GM19455 (cell line): ENCODE results near the gene CLSTN1.

Experiments
- ATAC-seq: cut with Tn5 transposase; IDR thresholded peaks from one replicate; pipeline ENCODE4 v1.9.1; 2021; ENCODE audit not compliant: unreplicated experiment

CLSTN1 gene

DNA sequence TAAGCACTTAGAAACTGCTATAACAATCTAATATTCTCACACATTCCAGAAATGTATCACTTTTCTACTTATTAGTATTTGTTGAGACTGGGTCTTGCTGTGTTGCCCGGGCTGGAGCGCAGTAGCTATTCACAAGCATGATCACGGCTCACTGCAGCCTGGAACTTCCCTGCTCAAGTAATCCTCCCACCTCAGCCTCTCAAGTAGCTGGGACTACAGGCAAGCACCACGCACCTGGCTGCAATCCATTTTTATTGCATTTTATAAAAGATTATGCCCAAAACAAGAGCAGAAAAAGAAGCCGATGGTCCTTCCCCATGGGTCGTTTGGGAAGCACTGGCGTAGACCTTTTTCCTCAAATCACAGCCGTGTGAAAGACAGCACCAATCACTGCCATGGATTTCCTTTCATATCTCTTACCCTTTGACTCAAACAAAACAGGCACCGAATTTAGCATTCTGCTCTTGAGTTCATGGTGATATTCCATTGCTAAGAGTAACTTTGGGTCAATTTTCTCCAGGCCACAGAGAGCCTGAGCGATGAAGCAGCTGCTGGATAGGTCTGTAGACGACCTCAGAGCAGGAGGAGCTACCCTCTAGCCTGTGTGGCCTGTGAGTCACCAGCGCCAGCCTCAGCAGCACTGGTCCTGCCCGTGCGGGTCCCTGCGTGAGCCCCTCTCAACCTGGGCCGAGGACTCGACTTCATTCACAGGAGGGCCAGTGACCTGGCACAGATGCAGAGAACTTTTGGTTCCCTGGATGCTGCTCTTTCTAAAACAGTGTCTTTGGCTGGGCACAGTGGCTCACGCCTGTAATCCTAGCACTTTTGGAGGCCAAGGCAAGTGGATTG lies 91.4 kb downstream of the CLSTN1 start:
- ATAC-seq, result no peak

DNA sequence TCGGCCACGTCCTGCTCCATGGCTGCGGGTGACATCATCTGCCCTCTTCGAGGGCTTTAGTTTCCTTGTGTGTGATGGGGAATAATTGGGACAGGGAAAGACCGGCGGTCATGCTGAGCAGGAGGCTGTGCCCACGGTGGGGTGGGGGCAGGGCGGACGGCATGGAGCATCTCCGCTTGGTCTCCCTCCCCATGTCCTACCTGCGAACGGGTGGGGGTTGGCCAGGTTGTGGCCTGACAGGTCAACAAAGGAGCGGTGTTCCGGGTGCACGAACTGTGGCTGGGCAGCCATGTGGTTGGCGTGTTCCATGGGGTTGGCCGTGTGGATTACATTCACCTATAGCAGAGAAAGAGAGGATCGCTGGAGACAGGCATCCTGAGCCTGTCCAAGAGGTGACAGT lies 92.2 kb downstream of the CLSTN1 start:
- no peak for ATAC-seq

DNA sequence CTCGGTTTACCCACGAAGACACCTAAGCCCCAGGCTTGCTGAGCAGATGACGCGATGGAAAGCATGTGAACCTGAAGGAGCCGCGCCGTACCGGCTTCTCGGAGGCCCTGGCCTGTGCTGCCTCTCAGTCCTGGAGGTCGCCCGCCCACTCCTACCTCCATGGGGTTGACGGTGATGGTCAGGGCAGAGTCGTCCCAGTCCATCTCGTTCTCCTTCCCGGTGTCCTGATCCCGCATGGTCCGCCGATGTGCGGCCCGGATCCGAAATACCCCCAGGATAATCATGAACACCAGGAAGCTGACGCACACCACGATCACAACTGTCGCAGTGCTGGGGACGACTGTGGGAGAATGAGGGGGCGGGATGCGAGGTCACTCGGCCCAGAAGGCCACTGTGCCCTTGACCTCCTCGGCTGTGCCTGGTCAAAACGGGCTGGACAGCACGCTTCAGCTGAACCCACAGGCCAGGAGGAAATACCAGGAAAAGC lies 92.7 kb downstream of the CLSTN1 start:
- ATAC-seq, result no peak

DNA sequence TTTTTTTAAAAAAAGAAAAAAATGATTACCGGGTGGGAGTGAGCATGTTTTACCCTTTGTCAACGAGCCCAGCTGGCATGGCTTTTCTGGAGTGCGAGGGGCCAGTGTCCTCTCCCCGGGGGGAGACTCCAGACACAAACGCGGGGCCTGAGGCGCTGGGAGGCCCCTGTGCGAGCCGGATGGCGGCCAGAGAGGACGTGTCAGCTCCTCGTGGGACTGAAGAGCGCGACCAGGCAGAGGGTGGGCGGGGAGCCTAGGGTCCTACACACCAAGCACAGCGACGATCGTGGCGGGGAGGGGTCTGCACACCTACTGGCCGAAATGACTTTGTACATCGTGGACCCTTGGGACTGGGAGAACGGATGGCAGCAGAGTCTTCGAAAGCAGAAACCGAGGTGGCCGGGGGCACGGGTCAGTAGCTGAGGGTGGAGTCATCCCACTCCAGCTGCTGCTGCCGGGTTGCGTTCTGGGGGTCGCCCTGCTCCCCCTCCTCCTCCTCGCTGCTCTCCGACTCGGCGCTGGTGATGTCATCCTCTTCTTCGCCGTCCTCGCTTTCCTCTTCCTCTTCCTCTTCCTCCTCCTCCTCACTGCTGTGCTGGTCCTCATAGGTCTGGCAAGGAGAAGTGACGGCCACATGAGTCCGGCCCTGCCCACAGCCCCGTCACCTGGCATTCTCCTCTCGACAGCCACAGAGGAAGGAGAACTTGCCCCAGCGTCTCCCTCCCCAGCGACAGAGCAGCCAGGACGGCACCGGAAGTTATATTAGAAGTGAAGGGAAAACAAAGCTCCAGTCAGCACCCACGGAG lies 93.5 kb downstream of the CLSTN1 start:
- ATAC-seq, result no peak

DNA sequence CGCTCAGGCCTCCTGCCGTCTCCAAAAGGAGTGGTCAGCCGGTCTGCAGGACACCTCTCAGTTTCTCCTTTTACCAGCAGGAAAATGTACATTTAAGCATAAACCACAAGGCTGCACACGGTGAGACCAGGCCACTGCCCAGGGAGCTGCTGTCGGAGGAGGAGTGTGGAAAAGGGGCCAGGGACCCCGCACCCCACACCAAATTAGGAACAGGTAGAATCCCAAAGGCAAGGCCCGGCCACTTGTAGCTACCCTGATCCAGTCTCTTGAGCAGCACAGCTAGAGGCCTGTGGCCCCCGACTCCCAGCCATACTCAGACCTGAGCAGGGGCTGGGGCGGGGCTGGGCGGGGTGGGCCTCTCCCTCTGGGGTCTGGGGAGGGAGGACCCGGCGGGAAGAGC lies 94.2 kb downstream of the CLSTN1 start:
- no peak for ATAC-seq

DNA sequence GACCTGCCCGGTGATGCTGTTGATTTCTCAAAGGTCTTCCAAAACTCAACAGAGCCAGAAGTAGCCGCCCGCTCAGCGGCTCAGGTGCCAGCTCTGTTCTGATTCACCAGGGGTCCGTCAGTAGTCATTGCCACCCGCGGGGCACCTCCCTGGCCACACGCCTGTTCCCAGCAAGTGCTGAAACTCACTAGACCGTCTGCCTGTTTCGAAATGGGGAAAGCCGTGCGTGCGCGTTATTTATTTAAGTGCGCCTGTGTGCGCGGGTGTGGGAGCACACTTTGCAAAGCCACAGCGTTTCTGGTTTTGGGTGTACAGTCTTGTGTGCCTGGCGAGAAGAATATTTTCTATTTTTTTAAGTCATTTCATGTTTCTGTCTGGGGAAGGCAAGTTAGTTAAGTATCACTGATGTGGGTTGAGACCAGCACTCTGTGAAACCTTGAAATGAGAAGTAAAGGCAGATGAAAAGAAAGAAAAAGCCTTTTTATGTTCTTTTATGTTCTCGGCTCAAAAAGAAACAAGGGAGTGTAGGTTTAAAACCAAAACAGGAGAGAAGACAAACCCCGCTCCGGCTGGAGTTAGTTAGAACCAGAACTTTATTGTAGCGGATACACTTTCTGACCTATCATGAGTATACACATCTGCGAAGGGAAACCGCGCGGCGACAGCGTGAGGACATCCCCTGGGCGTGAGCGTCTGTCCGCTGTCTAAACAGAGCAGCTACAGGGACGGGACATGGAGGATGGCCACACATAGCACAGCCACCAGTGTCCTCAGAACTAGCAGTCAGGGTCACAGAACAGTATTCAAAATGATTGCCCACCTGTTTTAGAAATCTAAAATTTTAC lies 95.1 kb downstream of the CLSTN1 start:
- no peak for ATAC-seq

DNA sequence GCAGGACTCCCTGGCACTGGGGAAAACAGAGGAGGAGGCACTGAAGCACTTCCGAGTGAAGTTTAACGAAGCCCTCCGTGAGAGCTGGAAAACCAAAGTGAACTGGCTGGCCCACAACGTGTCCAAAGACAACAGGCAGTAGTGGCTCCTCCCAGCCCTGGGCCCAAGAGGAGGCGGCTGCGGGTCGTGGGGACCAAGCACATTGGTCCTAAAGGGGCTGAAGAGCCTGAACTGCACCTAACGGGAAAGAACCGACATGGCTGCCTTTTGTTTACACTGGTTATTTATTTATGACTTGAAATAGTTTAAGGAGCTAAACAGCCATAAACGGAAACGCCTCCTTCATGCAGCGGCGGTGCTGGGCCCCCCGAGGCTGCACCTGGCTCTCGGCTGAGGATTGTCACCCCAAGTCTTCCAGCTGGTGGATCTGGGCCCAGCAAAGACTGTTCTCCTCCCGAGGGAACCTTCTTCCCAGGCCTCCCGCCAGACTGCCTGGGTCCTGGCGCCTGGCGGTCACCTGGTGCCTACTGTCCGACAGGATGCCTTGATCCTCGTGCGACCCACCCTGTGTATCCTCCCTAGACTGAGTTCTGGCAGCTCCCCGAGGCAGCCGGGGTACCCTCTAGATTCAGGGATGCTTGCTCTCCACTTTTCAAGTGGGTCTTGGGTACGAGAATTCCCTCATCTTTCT lies 96.7 kb downstream of the CLSTN1 start:
- no peak for ATAC-seq

DNA sequence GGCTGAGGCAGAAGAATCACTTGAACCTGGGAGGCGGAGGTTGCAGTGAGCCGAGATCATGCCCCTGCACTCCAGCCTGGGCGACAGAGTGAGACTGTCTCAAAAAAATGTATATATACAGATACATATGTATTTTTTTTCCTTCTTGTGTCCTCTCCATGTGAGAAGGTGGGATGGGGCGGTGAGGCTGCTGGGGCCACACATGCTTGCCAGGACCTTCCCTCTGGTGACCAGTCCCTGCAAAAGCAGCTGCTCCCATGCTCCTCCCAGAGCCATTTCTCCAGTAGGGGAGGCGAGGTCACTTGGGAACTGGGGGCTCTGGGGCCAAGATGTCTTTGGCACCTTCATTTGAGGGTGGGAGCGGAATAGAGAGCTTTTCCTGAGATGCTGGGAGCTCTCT lies 97.4 kb downstream of the CLSTN1 start:
- ATAC-seq, result no peak

DNA sequence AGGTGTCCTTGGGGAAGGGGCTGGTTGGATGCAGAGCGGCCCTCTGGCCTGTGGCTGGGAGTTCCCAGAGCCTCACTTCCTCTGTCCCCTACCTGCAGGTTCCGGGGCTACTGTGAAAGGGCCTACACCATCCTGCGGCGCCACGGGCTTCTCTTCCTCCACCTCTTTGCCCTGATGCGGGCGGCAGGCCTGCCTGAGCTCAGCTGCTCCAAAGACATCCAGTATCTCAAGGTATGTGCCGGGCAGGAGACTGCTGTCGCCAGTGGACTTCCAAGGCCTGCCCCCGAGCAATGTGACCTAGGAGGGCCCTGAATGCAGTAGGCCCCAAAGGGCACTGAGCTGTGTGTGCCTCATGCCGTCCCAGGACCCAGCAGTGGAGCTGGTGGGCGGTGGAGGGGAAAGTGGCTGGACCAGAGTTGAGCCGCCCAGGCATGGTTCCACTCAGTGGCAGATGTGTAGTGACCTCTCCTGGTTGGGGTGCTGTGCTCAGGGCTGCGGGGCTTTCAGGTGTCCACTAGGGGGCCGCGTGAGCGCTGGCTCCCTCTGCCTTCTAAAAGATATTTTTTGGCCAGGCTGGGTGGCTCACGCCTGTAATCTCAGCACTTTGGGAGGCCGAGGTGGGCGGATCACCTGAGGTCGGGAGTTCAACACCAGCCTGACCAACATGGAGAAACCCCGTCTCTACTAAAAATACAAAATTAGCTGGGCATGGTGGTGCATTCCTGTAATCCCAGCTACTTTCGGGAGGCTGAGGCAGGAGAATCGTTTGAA lies 98.9 kb downstream of the CLSTN1 start:
- ATAC-seq, result no peak

DNA sequence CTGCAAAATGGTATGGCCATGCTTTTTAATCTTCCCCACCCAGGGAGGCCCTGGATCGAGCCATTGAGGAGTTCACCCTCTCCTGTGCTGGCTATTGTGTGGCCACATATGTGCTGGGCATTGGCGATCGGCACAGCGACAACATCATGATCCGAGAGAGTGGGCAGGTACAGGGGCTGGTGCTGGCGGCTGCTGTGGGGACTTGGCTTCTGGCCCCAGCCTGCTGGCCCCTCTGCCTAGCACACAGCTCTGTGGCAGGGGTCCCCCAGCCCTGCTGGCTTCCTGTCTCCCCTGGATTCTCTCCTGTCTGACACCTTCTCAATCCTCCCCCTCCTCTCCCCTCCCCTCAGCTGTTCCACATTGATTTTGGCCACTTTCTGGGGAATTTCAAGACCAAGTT lies 99.8 kb downstream of the CLSTN1 start:
- ATAC-seq, result no peak

DNA sequence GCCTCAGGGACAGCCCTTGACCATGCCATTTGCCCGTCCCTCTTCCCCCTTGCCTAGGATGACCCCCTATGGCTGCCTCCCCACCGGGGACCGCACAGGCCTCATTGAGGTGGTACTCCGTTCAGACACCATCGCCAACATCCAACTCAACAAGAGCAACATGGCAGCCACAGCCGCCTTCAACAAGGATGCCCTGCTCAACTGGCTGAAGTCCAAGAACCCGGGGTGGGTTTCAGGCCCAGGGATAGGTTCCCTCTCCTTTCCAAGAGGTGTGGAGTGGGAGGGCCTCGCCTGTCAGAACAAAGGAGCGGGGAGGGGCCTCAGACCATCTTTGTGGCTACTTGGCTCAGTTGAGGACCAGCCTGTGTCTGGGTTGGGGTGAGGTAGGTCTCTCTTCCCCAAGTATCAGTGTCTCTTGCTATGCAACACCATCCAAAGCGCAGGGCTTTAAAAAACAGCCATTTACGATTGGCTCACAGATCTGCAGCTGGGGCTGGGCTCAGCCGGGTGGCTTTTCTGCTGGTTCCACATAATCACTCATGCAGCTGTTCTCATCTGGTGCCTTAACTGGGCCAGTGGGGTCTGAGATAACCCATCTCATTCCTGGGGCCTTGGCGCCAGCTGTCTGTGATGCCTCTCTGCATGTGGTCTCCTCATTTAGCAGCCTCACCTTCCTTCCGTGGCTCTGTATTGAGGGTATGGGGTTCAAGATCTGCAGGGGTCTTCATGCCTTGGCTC lies 100.5 kb downstream of the CLSTN1 start:
- ATAC-seq, result no peak

DNA sequence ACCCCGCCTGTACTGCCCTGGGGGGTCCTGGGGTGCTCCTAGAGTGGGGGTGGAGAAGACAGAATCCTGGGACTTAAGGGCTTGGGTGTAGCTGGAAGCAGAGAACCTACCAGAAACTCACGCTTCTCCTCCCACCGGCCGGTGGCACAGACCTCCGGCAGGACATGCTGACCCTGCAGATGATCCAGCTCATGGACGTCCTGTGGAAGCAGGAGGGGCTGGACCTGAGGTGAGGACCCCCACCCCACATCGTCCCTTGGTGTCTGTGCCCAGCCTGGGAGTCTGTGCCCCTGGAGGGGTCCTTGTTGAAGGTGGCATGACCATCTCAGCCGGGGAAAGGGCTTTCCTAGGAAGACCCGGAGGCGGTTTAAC lies 101.4 kb downstream of the CLSTN1 start:
- no peak for ATAC-seq

DNA sequence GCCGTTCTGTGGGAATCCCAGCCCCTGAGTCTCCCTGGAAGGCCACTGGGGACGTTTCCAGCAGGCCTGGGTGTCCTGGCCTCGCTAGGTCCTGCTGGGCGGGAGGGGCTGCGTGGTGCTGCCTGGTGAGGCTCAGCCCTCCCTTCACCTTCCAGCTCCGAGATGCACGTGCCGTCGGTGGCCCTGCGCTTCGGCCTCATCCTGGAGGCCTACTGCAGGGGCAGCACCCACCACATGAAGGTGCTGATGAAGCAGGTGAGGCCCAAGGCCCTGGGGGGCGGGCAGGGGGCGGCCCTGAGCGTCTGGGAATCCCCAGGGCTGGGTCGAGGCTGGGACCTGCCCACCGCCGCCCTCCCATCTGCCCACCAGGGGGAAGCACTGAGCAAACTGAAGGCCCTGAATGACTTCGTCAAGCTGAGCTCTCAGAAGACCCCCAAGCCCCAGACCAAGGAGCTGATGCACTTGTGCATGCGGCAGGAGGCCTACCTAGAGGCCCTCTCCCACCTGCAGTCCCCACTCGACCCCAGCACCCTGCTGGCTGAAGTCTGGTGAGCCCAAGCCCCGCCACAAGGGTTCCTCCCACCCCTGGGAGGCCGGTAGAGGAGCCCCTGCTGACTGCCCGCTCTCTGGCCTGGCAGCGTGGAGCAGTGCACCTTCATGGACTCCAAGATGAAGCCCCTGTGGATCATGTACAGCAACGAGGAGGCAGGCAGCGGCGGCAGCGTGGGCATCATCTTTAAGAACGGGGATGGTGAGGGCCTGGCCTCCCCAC lies 102.0 kb downstream of the CLSTN1 start:
- ATAC-seq, result no peak

DNA sequence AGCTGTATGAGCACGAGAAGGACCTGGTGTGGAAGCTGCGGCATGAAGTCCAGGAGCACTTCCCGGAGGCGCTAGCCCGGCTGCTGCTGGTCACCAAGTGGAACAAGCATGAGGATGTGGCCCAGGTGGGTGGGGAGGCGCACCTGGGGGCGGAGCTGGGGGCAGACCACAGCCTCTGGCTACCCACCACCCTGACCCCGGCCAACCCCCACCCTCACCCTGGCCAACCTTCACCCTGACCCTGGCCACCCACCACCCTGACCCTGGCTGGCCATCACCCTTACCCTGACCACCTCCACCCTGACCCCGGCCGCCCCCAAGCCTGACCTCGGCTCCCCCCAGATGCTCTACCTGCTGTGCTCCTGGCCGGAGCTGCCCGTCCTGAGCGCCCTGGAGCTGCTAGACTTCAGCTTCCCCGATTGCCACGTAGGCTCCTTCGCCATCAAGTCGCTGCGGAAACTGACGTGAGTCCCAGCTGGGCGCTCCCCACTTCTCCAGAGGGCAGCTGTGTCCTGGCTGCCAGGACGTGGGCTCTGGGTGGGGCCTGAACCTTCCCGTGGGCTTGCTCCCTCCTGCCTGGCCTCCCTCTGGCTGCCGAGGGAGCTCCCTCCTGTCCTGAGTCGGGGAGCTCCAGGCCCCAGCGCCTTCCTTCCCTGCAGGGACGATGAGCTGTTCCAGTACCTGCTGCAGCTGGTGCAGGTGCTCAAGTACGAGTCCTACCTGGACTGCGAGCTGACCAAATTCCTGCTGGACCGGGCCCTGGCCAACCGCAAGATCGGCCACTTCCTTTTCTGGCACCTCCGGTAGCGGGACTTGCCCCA lies 102.8 kb downstream of the CLSTN1 start:
- ATAC-seq, result no peak

DNA sequence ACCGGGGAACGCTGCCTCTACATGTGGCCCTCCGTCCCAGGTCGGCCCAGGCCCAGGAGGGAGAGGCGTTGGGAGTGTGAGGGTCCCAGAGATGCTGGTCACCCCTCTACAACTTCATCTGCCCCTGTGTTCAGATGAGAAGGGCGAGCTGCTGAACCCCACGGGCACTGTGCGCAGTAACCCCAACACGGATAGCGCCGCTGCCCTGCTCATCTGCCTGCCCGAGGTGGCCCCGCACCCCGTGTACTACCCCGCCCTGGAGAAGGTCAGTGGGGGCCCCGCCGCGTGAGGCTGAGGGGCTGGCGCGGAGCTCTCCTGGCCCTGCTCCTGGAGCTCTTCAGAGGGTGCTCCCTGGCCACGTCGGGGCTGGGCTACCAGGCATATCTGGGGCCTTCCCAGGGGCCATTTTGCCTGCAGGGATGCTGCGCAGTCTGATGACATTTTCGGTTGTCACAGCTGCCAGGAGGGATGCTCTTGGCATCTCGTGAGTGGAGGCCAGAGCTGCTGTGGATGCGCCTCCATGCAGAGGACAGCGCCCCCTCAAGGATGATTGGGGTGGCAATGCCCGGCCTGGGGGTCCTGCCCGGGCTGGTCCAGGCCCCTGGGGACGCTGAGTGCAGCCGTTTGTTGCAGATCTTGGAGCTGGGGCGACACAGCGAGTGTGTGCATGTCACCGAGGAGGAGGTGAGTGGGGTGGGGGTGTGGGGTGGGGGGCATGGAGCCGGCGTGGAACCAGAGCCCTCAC lies 103.6 kb downstream of the CLSTN1 start:
- no peak for ATAC-seq

DNA sequence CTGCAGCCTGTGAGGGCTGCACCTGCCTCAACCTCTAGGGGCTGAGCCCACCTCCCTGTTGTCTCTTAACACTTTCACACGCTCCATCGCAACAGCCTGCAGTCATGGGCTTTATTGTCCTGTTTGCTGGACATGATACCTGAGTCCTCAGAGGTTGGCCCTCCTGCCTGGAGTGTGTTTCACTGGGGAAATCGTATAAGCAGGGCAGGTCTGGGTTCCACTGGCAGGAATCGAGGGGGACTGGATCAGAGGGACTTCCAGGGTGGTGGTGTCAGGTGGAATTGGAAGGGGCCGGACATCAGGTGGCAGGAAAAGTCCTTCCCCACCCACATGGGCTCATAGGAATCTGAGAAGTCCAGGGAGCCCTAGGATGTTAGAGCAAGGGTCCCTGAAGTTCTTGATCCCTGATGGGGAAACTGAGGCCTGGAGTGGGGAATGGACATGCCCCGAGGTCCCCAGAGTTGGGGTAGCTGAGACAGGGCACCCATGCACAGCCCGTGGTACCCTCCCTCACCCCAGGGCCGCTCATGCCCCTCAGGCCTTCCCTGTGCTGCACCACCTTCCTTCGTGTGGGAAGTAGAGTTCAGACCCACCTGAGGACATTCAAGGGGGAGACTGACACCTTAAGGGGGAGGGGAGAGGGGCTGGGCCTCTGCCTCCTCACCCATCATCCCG lies 105.6 kb downstream of the CLSTN1 start:
- no peak for ATAC-seq
